A549 (cell line): Measurements from ENCODE around the gene PALLD. TPM values are rescaled to one million over a fixed set of nuclear protein-coding genes. Genes with fewer than 3 reads are reported as not detected.
"Not testable (repeated sequence)": the region's sequence is repeated elsewhere in the genome, so short reads cannot be mapped to it uniquely, and the experiment has no call there.

Experiments used
- ATAC-seq, 2 experiments: fragments of 200-7000 bp in 1 of 2; fragments of >200 bp in 1 of 2; cut with Nextera tagmentation in 1 of 2; cut with Tn5 transposase in 1 of 2; 3 replicates each; pipeline versions ENCODE4 v1.8.0 to v1.9.1; 2018 to 2020; ENCODE audit warnings: mild to moderate bottlenecking in 1 of 2, moderate library complexity in 1 of 2
- CTCF ChIA-PET: fragments of 300-600 bp; sonication (Branson Sonifier 250); formaldehyde crosslinking; extraction: SDS; loops from one replicate; lab custom pipeline; 2021; ENCODE audit warnings: antibody characterized with exemption, inconsistent platforms; lab: Yijun Ruan, JAX
- POLR2A ChIA-PET: fragments of 350-600 bp; formaldehyde crosslinking; extraction: SDS; loops from one replicate; lab custom pipeline; 2021; ENCODE audit warnings: antibody characterized with exemption, inconsistent platforms; lab: Yijun Ruan, JAX
- DNase-seq, 2 experiments: peaks; one replicate each; pipeline versions ENCODE4 v3.0.0 to v3.0.0-alpha.2; 2011 to 2016; ENCODE audit warnings: low read depth in 1 of 2, low spot score in 1 of 2
- FAIRE-seq: peaks from 2 replicates; lab custom pipeline; 2011; peaks lifted over from hg19 to GRCh38; lab: Jason Lieb, UNC
- H3K27ac ChIP-seq, 2 experiments: fragments of >200 bp; sonication (Bioruptor Twin); formaldehyde crosslinking; 3 replicates each; pipeline ENCODE4 v1.5.1; 2016 to 2017
- H3K4me1 ChIP-seq: fragments of >200 bp; sonication (Bioruptor Twin); formaldehyde crosslinking; 3 replicates; pipeline ENCODE4 v1.6.1; 2016
- H3K4me2 ChIP-seq: fragments of >200 bp; sonication (Bioruptor Twin); formaldehyde crosslinking; 3 replicates; pipeline ENCODE4 v1.6.1; 2016
- H3K4me3 ChIP-seq: fragments of >200 bp; sonication (Bioruptor Twin); formaldehyde crosslinking; 3 replicates; pipeline ENCODE4 v1.5.1; 2016
- H3K9me3 ChIP-seq: fragments of >200 bp; sonication (Bioruptor Twin); formaldehyde crosslinking; 3 replicates; pipeline ENCODE4 v1.6.1; 2016
- CBX2 ChIP-seq: fragments of 200-600 bp; sonication (generic); IDR thresholded peaks from 2 replicates; pipeline ENCODE4 v1.6.1; 2016; ENCODE audit warnings: low read depth, mild to moderate bottlenecking, borderline replicate concordance
- CHD2 ChIP-seq: fragments of 150-350 bp; IDR thresholded peaks from 2 replicates; pipeline ENCODE4 v1.6.1; 2014; ENCODE audit warnings: low read length; ENCODE audit not compliant: partially characterized antibody
- CHD4 ChIP-seq: fragments of 200-600 bp; sonication (generic); IDR thresholded peaks from 2 replicates; pipeline ENCODE4 v1.6.1; 2016; ENCODE audit warnings: antibody characterized with exemption, mild to moderate bottlenecking, borderline replicate concordance
- ESRRA ChIP-seq: fragments of 150-350 bp; IDR thresholded peaks from 2 replicates; pipeline ENCODE4 v1.6.1; 2014; ENCODE audit warnings: mild to moderate bottlenecking, low read length, borderline replicate concordance
- FOSB ChIP-seq: fragments of 250-450 bp; sonication (Bioruptor Pico); IDR thresholded peaks from 2 replicates; pipeline ENCODE4 v1.5.0; 2020; ENCODE audit warnings: mild to moderate bottlenecking, moderate library complexity
- FOXS1 ChIP-seq: fragments of 250-450 bp; sonication (Bioruptor Pico); IDR thresholded peaks from 2 replicates; pipeline ENCODE4 v1.5.0; 2020; ENCODE audit warnings: mild to moderate bottlenecking, moderate library complexity
- HDAC2 ChIP-seq: fragments of 200-600 bp; sonication (generic); IDR thresholded peaks from 2 replicates; pipeline ENCODE4 v1.6.1; 2016
- HOXA7 ChIP-seq: fragments of 250-450 bp; sonication (Bioruptor Pico); IDR thresholded peaks from 2 replicates; pipeline ENCODE4 v1.5.0; 2020; ENCODE audit warnings: mild to moderate bottlenecking, moderate library complexity
- HOXB13 ChIP-seq: fragments of 250-450 bp; sonication (Bioruptor Pico); IDR thresholded peaks from 2 replicates; pipeline ENCODE4 v1.5.0; 2020; ENCODE audit warnings: low read depth, mild to moderate bottlenecking, moderate library complexity
- HOXB5 ChIP-seq: fragments of 250-450 bp; sonication (Bioruptor Pico); IDR thresholded peaks from 2 replicates; pipeline ENCODE4 v1.5.0; 2020; ENCODE audit warnings: mild to moderate bottlenecking, moderate library complexity
- JUNB ChIP-seq: fragments of >200 bp; sonication (Bioruptor Twin); formaldehyde crosslinking; IDR thresholded peaks from 2 replicates; pipeline ENCODE4 v1.6.1; 2016
- KDM1A ChIP-seq: fragments of 200-600 bp; sonication (generic); IDR thresholded peaks from 2 replicates; pipeline ENCODE4 v1.6.1; 2016; ENCODE audit warnings: low read depth, mild to moderate bottlenecking
- MAFK ChIP-seq: fragments of 450-650 bp; IDR thresholded peaks from 2 replicates; pipeline ENCODE4 v1.6.1; 2014; ENCODE audit not compliant: partially characterized antibody
- MAZ ChIP-seq: fragments of 150-350 bp; IDR thresholded peaks from 2 replicates; pipeline ENCODE4 v1.6.1; 2014; ENCODE audit warnings: antibody characterized with exemption, low read depth, low read length, borderline replicate concordance
- POLR2A ChIP-seq: IDR thresholded peaks from 2 replicates; pipeline ENCODE4 v1.6.1; 2012; ENCODE audit warnings: mild to moderate bottlenecking, low read length
- POLR2AphosphoS2 ChIP-seq: conservative IDR thresholded peaks from 2 replicates; pipeline ENCODE4 v1.6.1; 2012; ENCODE audit warnings: low read length, improper control_type of control experiment, inconsistent platforms
- RCOR1 ChIP-seq: fragments of 150-350 bp; IDR thresholded peaks from 2 replicates; pipeline ENCODE4 v1.6.1; 2014; ENCODE audit warnings: antibody characterized with exemption, low read length, low read depth
- RFX5 ChIP-seq: fragments of 450-650 bp; IDR thresholded peaks from 2 replicates; pipeline ENCODE4 v1.7.1; 2014; ENCODE audit warnings: antibody characterized with exemption, mild to moderate bottlenecking, moderate library complexity
- RNF2 ChIP-seq: fragments of 200-600 bp; sonication (generic); IDR thresholded peaks from 2 replicates; pipeline ENCODE4 v1.6.1; 2016; ENCODE audit warnings: low read depth, mild to moderate bottlenecking, antibody characterized with exemption, moderate library complexity, borderline replicate concordance
- SMC3 ChIP-seq: fragments of >200 bp; sonication (Bioruptor Twin); formaldehyde crosslinking; IDR thresholded peaks from 3 replicates; pipeline ENCODE4 v1.6.1; 2018; ENCODE audit warnings: inconsistent platforms
- ZC3H11A ChIP-seq: fragments of 450-650 bp; IDR thresholded peaks from 2 replicates; pipeline ENCODE4 v1.6.1; 2014; ENCODE audit warnings: antibody characterized with exemption, mild to moderate bottlenecking
- ZFP36 ChIP-seq: fragments of 450-650 bp; IDR thresholded peaks from 2 replicates; pipeline ENCODE4 v1.6.1; 2014; ENCODE audit warnings: borderline replicate concordance; ENCODE audit not compliant: partially characterized antibody
- ZSCAN20 ChIP-seq: fragments of 250-450 bp; sonication (Bioruptor Pico); IDR thresholded peaks from 2 replicates; pipeline ENCODE4 v1.8.0; 2022; ENCODE audit warnings: mild to moderate bottlenecking, moderate library complexity
- WGBS: methylation state at CpG from one replicate; pipeline ENCODE4 v1.1.6; 2017; ENCODE audit errors: missing lambda C conversion rate; 5-methylcytosine and 5-hydroxymethylcytosine counted together
- polyA plus RNA-seq, 4 experiments: library from polyadenylated mRNA; depleted of rRNA in 3 of 4; stranded (reverse); fragments of >200 nt; fragmentation: RNase III in 1 of 4; extraction: RNeasy Plus Mini Kit Qiagen cat#74134 plus additional on column Dnase treatment in 1 of 4; gene quantifications; 2 replicates in 3 of 4; 3 replicates in 1 of 4; pipeline ENCODE4 v1.2.3, GENCODE V29; 2011 to 2017
- TF ChIP-seq, protein P1 (sequence below): fragments of 450-650 bp; IDR thresholded peaks from 2 replicates; pipeline ENCODE4 v1.6.1; 2014; ENCODE audit warnings: antibody characterized with exemption
- TF ChIP-seq, protein P2 (sequence below): IDR thresholded peaks from 2 replicates; pipeline ENCODE4 v1.6.1; 2012
- TF ChIP-seq, protein P3 (sequence below): fragments of 250-450 bp; sonication (Bioruptor Pico); IDR thresholded peaks from 2 replicates; pipeline ENCODE4 v1.5.0; 2020; ENCODE audit warnings: low read depth, mild to moderate bottlenecking, moderate library complexity
- TF ChIP-seq, protein P4 (sequence below): fragments of >200 bp; sonication (Bioruptor Twin); formaldehyde crosslinking; IDR thresholded peaks from 2 replicates; pipeline ENCODE4 v1.6.1; 2016
- TF ChIP-seq, protein P5 (sequence below): fragments of 200-600 bp; sonication (generic); IDR thresholded peaks from 2 replicates; pipeline ENCODE4 v1.6.1; 2016; ENCODE audit warnings: antibody characterized with exemption, mild to moderate bottlenecking, moderate library complexity

PALLD gene
- polyA plus RNA-seq, 2 of the 4 experiments (the other 2 are of a cell fraction) = 88.8 to 113 TPM

DNA sequence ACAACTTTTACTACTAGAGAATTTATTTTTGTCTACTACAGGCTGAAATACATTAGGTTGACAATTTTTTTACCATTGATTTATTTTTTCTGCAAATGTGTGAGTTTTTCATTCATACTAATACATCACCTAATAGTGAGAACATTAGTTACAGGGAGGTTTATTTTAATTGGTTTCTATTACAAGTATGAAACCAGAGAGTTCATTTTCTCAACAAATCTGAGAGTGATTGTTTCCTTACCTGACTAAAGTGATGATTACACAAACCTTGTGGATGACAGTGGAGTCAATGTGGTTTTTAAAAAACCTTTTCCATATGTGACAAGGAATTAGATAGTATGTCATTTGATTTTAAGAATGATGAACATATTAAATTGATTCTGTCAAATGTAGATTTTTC is 227.4 kb downstream of the PALLD start:
- ChIA-PET CTCF (no interaction called here), POLR2A (no interaction called here)
- TF ChIP-seq HOXB13 (CRISPR knock-in tag) (no peak), RCOR1 (no peak), RFX5 (no peak), MAFK (no peak)
- TF ChIP-seq, protein P1, sequence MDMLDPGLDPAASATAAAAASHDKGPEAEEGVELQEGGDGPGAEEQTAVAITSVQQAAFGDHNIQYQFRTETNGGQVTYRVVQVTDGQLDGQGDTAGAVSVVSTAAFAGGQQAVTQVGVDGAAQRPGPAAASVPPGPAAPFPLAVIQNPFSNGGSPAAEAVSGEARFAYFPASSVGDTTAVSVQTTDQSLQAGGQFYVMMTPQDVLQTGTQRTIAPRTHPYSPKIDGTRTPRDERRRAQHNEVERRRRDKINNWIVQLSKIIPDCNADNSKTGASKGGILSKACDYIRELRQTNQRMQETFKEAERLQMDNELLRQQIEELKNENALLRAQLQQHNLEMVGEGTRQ = no peak
- FAIRE-seq (no peak), ATAC-seq (no peak), DNase-seq (no peak)
- H3K9me3 ChIP-seq = peaks cover 16% of the 10 kb centered on the region; the same call in 1 of the 3 replicates
- H3K4me1 ChIP-seq = no peaks in the 10 kb centered on the region
- H3K27ac ChIP-seq = no peak overlapping the region
- no peak overlapping the region for H3K4me3 ChIP-seq
- H3K4me2 ChIP-seq = no peak overlapping the region

DNA sequence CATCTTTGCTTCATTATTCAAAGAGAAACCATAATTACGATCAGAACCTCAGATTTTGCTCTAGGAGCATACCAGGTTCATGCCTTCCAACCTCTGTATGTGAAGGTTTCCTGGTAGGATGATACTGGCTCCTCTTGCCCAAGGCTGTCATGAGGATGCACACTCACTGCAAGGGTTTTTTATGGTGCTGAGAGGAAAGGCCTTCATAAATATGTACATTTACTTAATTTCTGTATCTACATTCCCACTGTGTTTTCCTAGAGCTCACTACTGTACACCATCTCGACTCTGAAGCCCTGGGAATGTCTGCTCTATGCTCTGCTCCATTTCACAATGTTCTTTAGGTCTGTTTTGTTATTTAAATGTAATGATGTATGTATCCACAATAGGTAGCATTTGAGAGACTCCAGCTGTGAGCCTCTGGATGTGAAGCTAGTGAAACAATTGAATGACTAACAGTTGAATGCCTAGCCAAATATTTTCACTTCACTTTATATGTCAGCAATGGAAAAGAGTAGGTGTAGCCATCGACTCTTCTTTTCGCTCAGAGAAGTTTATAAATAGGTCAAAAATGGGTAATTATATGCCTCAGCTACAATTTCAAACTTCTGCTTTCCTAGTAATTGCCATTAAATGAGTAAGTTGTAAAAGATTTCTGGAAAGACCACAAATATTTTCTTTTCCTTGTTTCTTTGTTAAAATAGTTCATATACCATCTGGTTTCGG is 228.0 kb downstream of the PALLD start:
- no peak for FAIRE-seq
- no peak overlapping the region for H3K27ac ChIP-seq
- H3K4me3 ChIP-seq = no peak overlapping the region
- WGBS = 83% methylated on average over 5 of the region's 5 CpGs
- H3K4me1 ChIP-seq = no peaks in the 10 kb centered on the region
- ChIA-PET CTCF (no interaction called here), POLR2A (no interaction called here)
- no peak for DNase-seq
- TF ChIP-seq JUNB = no peak
- TF ChIP-seq POLR2A = no peak
- TF ChIP-seq KDM1A = no peak
- TF ChIP-seq RNF2 = no peak
- TF ChIP-seq HOXB5 (CRISPR knock-in tag) = no peak
- TF ChIP-seq ZC3H11A = no peak
- TF ChIP-seq, protein P2, sequence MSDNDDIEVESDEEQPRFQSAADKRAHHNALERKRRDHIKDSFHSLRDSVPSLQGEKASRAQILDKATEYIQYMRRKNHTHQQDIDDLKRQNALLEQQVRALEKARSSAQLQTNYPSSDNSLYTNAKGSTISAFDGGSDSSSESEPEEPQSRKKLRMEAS = no peak
- no peak for TF ChIP-seq SMC3
- no peak for TF ChIP-seq FOXS1 (CRISPR knock-in tag)
- TF ChIP-seq ESRRA = no peak
- no peak for TF ChIP-seq HOXA7
- TF ChIP-seq CBX2 = no peak
- TF ChIP-seq, protein P3, sequence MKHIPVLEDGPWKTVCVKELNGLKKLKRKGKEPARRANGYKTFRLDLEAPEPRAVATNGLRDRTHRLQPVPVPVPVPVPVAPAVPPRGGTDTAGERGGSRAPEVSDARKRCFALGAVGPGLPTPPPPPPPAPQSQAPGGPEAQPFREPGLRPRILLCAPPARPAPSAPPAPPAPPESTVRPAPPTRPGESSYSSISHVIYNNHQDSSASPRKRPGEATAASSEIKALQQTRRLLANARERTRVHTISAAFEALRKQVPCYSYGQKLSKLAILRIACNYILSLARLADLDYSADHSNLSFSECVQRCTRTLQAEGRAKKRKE (CRISPR knock-in tag) = no peak
- no peak for TF ChIP-seq ZSCAN20 (CRISPR knock-in tag)
- H3K9me3 ChIP-seq = peaks cover 16% of the 10 kb centered on the region; the same call in 1 of the 3 replicates
- H3K4me2 ChIP-seq = no peak overlapping the region
- no peak for ATAC-seq

DNA sequence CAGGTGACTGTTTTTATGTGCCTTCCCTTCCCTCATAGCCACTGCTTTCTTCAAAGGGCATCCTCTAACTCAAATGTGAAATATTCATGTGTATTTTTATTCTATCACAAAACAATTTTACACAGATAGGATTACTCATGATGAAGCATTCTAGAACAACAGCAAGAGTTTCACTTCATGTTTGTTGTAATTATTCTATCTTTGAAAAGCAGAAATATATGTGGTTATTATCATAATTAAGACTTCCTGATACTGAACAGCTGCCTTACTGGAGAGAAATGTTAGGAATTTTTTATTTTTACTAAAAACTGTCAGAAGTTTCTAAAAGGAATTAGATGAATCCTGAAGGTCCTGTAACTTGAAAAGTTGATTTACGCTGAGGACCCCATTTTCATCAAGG is 229.1 kb downstream of the PALLD start:
- Histone ChIP-seq H3K4me3 (no peak overlapping the region), H3K4me1 (0 out of 3 replicates have a peak, but pooled peaks cover 4% of the 10 kb centered on the region), H3K9me3 (peaks cover 16% of the 10 kb centered on the region; the same call in 1 of the 3 replicates), H3K4me2 (no peak overlapping the region), H3K27ac (no peak overlapping the region)
- no peak for ATAC-seq
- FAIRE-seq = no peak
- ChIA-PET CTCF (no interaction called here), POLR2A (no interaction called here)
- TF ChIP-seq POLR2AphosphoS2 = no peak
- no peak for TF ChIP-seq ZC3H11A
- TF ChIP-seq RCOR1 = no peak
- TF ChIP-seq, protein P4, sequence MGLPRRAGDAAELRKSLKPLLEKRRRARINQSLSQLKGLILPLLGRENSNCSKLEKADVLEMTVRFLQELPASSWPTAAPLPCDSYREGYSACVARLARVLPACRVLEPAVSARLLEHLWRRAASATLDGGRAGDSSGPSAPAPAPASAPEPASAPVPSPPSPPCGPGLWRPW = no peak
- TF ChIP-seq CHD2 = no peak
- no peak for TF ChIP-seq HDAC2
- no peak for TF ChIP-seq FOSB (CRISPR knock-in tag)
- no peak for TF ChIP-seq MAZ
- TF ChIP-seq CHD4 = no peak
- TF ChIP-seq, protein P5, sequence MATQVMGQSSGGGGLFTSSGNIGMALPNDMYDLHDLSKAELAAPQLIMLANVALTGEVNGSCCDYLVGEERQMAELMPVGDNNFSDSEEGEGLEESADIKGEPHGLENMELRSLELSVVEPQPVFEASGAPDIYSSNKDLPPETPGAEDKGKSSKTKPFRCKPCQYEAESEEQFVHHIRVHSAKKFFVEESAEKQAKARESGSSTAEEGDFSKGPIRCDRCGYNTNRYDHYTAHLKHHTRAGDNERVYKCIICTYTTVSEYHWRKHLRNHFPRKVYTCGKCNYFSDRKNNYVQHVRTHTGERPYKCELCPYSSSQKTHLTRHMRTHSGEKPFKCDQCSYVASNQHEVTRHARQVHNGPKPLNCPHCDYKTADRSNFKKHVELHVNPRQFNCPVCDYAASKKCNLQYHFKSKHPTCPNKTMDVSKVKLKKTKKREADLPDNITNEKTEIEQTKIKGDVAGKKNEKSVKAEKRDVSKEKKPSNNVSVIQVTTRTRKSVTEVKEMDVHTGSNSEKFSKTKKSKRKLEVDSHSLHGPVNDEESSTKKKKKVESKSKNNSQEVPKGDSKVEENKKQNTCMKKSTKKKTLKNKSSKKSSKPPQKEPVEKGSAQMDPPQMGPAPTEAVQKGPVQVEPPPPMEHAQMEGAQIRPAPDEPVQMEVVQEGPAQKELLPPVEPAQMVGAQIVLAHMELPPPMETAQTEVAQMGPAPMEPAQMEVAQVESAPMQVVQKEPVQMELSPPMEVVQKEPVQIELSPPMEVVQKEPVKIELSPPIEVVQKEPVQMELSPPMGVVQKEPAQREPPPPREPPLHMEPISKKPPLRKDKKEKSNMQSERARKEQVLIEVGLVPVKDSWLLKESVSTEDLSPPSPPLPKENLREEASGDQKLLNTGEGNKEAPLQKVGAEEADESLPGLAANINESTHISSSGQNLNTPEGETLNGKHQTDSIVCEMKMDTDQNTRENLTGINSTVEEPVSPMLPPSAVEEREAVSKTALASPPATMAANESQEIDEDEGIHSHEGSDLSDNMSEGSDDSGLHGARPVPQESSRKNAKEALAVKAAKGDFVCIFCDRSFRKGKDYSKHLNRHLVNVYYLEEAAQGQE = no peak
- TF ChIP-seq RFX5 = no peak
- no peak for TF ChIP-seq ZFP36
- TF ChIP-seq RNF2 = no peak
- 49% methylated on average over 1 of the region's 1 CpG for WGBS
- DNase-seq = no peak

DNA sequence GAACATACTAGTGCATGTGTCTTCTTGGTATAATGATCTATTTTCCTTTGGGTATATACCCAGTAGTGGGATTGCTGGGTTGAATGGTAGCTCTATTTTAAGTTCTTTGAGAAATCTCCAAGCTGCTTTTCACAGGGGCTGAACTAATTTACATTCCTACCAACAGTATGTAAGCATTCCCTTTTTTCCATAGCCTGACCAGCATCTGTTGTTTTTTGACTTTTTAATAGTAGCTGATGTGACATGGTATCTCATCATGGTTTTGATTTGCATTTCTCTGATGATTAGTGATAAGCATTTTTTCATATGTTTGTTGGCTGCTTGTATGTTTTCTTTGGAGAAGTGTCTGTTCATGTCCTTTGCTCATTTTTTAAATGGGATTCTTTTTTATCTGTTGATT is 230.3 kb downstream of the PALLD start:
- H3K4me1 ChIP-seq, DNase-seq, H3K4me2 ChIP-seq, H3K4me3 ChIP-seq, FAIRE-seq, H3K27ac ChIP-seq, ATAC-seq, POLR2A ChIA-PET: not testable (repeated sequence)
- peaks cover 16% of the 10 kb centered on the region; the same call in 1 of the 3 replicates for H3K9me3 ChIP-seq
- CTCF ChIA-PET = interaction anchor here (1.6 kb wide), 1 partner anchor 20 kb away, joined by 3 read pairs; no protein-coding TSS in a partner anchor
